ENCODE measurements around the gene DENND2D.

The DENND2D gene

GRCh38 chr1:111145963-111146768, 54.3 kb downstream of the DENND2D start:
- no peak overlapping the region for H3K4me3 ChIP-seq (ENCODE audit: low read depth, low read length)
- TF ChIP-seq CTCF (IDR thresholded peaks at IDR 0.05; ENCODE audit: control insufficient read depth, extremely low read depth, insufficient read depth): no peak
- DNase-seq (ENCODE audit: low read depth): no peak

GRCh38 chr1:111145542-111145941, 54.9 kb downstream of the DENND2D start:
- DNase-seq (ENCODE audit: low read depth): no peak
- no peak overlapping the region for H3K4me3 ChIP-seq (ENCODE audit: low read depth, low read length)
- no peak for TF ChIP-seq CTCF (IDR thresholded peaks at IDR 0.05; ENCODE audit: control insufficient read depth, extremely low read depth, insufficient read depth)

- TF ChIP-seq CTCF (IDR thresholded peaks at IDR 0.05; ENCODE audit: control insufficient read depth, extremely low read depth, insufficient read depth): no peak
- no peak for DNase-seq (ENCODE audit: low read depth)
- no peak overlapping the region for H3K4me3 ChIP-seq (ENCODE audit: low read depth, low read length)
These were observed 58.0 kb downstream of the DENND2D start for GRCh38 chr1:111142356-111142975.

- TF ChIP-seq CTCF (IDR thresholded peaks at IDR 0.05; ENCODE audit: control insufficient read depth, extremely low read depth, insufficient read depth): no peak
- DNase-seq (ENCODE audit: low read depth): no peak
These were observed 58.9 kb downstream of the DENND2D start for GRCh38 chr1:111141245-111142220.

GRCh38 chr1:111140680-111140967, 59.8 kb downstream of the DENND2D start:
- peak overlapping the region; percentile 91 for H3K4me3 ChIP-seq (ENCODE audit: low read depth, low read length)
- TF ChIP-seq CTCF (IDR thresholded peaks at IDR 0.05; ENCODE audit: control insufficient read depth, extremely low read depth, insufficient read depth): no peak
- DNase-seq (ENCODE audit: low read depth): no peak

More at GRCh38 chr1:111141245-111142220, 58.9 kb downstream of the DENND2D start:
- peak overlapping the region; percentile 91 for H3K4me3 ChIP-seq (ENCODE audit: low read depth, low read length)

- peak; percentile 87 for DNase-seq (ENCODE audit: low read depth)
- TF ChIP-seq CTCF (IDR thresholded peaks at IDR 0.05; ENCODE audit: control insufficient read depth, extremely low read depth, insufficient read depth): no peak
- H3K4me3 ChIP-seq (ENCODE audit: low read depth, low read length): peak within 1 kb of the TSS; percentile 91
These were observed 60.3 kb downstream of the DENND2D start, which contains the start of the genes CEPT1 and DRAM2 for GRCh38 chr1:111139956-111140679. Gene CEPT1, plus strand, starts transcription at chr1:111140223. Its CDS starts 7,492 bp downstream, at chr1:111147715. Gene DRAM2, minus strand, starts transcription at chr1:111140093. Its CDS starts 8,539 bp downstream, at chr1:111131554.

All from LNCaP clone FGC (cell line).